Kidney (tissue), 14 donors: ENCODE results near the gene DRGX. TPM values are rescaled to one million over a fixed set of nuclear protein-coding genes. Genes with fewer than 3 reads are reported as not detected.
A peak's percentile ranks its signal among the peaks of the same experiment; 100 is the strongest.

Source experiments
- DNase-seq, 5 donors: peaks; one replicate each; pipeline ENCODE4 v3.0.0-alpha.2; 2013 to 2020
- FAIRE-seq: peaks from 2 replicates; lab custom pipeline; 2012; peaks lifted over from hg19 to GRCh38; lab: Jason Lieb, UNC
- H3K27ac ChIP-seq, 2 donors: one replicate each; pipeline ENCODE4 v1.7.0; 2013; ENCODE audit warnings: low read depth in 2 of 2, low read length in 2 of 2, inconsistent platforms in 1 of 2
- H3K27me3 ChIP-seq: one replicate; pipeline ENCODE4 v1.7.1; 2013; ENCODE audit warnings: low read length, inconsistent platforms; ENCODE audit not compliant: control insufficient read depth, insufficient read depth
- H3K36me3 ChIP-seq, 3 donors: one replicate each; pipeline versions ENCODE4 v1.7.0 to v1.7.1; 2013; ENCODE audit warnings: low read length in 3 of 3, control low read depth in 1 of 3, inconsistent platforms in 1 of 3; ENCODE audit not compliant: insufficient read depth in 3 of 3, control insufficient read depth in 2 of 3
- H3K4me1 ChIP-seq, 3 donors: one replicate each; pipeline versions ENCODE4 v1.7.0 to v1.7.1; 2013; ENCODE audit warnings: low read length in 3 of 3, inconsistent platforms in 1 of 3, low read depth in 1 of 3; ENCODE audit not compliant: control insufficient read depth in 2 of 3, insufficient read depth in 2 of 3
- H3K4me3 ChIP-seq, 3 donors: one replicate each; pipeline versions ENCODE4 v1.7.0 to v1.8.1; 2013; ENCODE audit warnings: low read length in 3 of 3, control low read depth in 1 of 3, inconsistent platforms in 1 of 3
- H3K9ac ChIP-seq, 3 donors: one replicate each; pipeline versions ENCODE4 v1.7.0 to v1.7.1; 2013; ENCODE audit warnings: low read length in 3 of 3, control low read depth in 1 of 3, inconsistent platforms in 1 of 3
- H3K9me3 ChIP-seq, 3 donors: one replicate each; pipeline versions ENCODE4 v1.7.0 to v1.7.1; 2013; ENCODE audit warnings: low read length in 3 of 3, control low read depth in 1 of 3, inconsistent platforms in 1 of 3; ENCODE audit not compliant: control insufficient read depth in 2 of 3, insufficient read depth in 1 of 3
- intact Hi-C: fragments of 100-400 bp; cut with DNase I; formaldehyde crosslinking; loops from one replicate; pipeline ENCODE4 v1.11.1; 2022
- polyA plus RNA-seq: library from polyadenylated mRNA; stranded (reverse); fragments of 350-450 nt; fragmentation: Illumina TruSeq; extraction: RNeasy Lipid Tissue Mini Kit (QIAGEN cat#74804); gene quantifications from one replicate; pipeline ENCODE4 v1.2.3, GENCODE V29; 2014; ENCODE audit warnings: low read depth, low replicate concordance; ENCODE audit not compliant: insufficient read depth
- total RNA-seq: library from RNA; stranded (reverse); fragmentation: NEBNext Ultra II Directional; extraction: Animal tissue kit (Norgen Biotek cat#: 25700); gene quantifications from one replicate; pipeline ENCODE4 v1.2.1, GENCODE V29; 2021
- TF ChIP-seq, protein P1 (sequence below): IDR thresholded peaks from 3 replicates; pipeline ENCODE4 v1.5.1; 2012; ENCODE audit warnings: mild to moderate bottlenecking, moderate library complexity, borderline replicate concordance; ENCODE audit not compliant: insufficient read depth; ENCODE audit errors: extremely low read depth
- donor health status: control.
- donor health status: control.
- donor health status: control.
- donor health status: control.
- donor health status: control.
- donor health status: DM: yes; HTN: yes; CAD: no.
- donor health status: Normal renal cell carcinoma (clear cell type).

The DRGX gene
- total and polyA plus RNA-seq, 2 donors from 2014 or later = not detected

GRCh38 chr10:49375611-49376010, 20.3 kb downstream of the DRGX start:
- Histone ChIP-seq H3K27ac (no peak overlapping the region), H3K36me3 (no peaks in the 10 kb centered on the region), H3K9ac (no peak overlapping the region), H3K9me3 (no peaks in the 10 kb centered on the region), H3K4me3 (no peak overlapping the region), H3K4me1 (no peaks in the 10 kb centered on the region), H3K27me3 (peaks cover 2% of the 10 kb centered on the region)
- no peak for FAIRE-seq
- TF ChIP-seq, protein P1, sequence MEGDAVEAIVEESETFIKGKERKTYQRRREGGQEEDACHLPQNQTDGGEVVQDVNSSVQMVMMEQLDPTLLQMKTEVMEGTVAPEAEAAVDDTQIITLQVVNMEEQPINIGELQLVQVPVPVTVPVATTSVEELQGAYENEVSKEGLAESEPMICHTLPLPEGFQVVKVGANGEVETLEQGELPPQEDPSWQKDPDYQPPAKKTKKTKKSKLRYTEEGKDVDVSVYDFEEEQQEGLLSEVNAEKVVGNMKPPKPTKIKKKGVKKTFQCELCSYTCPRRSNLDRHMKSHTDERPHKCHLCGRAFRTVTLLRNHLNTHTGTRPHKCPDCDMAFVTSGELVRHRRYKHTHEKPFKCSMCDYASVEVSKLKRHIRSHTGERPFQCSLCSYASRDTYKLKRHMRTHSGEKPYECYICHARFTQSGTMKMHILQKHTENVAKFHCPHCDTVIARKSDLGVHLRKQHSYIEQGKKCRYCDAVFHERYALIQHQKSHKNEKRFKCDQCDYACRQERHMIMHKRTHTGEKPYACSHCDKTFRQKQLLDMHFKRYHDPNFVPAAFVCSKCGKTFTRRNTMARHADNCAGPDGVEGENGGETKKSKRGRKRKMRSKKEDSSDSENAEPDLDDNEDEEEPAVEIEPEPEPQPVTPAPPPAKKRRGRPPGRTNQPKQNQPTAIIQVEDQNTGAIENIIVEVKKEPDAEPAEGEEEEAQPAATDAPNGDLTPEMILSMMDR = no peak
- DNase-seq = peak in 1 of 5 donors; percentile 4
- intact Hi-C loops = no loop called here

DNA sequence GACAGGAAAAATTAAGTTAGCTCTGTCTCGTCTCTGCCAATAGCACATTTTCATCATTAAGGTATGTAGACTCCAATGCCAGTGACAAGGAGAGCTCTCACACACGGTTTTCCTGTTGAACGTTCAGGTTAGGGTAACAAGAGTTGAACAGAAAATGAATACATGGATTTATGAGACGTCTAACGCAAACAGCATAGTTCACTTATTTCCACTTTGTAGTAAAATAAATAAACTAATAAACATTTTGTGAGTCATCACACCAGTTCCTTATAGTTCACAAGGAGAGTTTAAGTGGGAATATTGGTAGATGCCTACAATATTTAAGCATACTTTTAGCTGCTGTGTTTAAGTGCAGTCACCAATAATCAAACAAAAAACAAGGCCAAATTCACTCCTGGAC, 21.1 kb downstream of the DRGX start:
- no peaks in the 10 kb centered on the region for H3K4me1 ChIP-seq
- TF ChIP-seq, protein P1 = no peak
- intact Hi-C loops = no loop called here
- FAIRE-seq (no peak), DNase-seq (no peak)
- H3K36me3 ChIP-seq = no peaks in the 10 kb centered on the region
- H3K4me3 ChIP-seq = no peak overlapping the region
- no peak overlapping the region for H3K9ac ChIP-seq
- no peaks in the 10 kb centered on the region for H3K9me3 ChIP-seq
- H3K27me3 ChIP-seq = peaks cover 2% of the 10 kb centered on the region
- no peak overlapping the region for H3K27ac ChIP-seq

DNA sequence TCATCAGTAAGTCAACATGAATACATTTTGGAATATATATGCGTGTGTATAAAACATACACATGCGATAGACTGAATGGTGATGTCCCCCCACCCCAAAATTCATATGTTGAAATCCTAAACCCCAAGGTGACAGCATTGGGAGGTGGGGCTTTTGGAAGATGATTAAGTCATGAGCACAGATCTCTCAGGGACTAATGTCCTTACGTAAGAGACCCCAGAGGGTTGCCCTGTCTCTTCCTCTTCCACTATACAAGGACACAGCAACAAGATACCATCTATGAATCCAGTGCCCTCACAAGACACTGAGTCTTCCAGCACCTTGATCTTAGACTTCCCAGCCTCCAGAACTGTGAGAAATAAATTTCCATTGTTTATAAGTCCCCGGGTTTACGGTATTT, 22.5 kb downstream of the DRGX start:
- intact Hi-C loops = no loop called here
- H3K36me3 ChIP-seq = no peaks in the 10 kb centered on the region
- peaks cover 2% of the 10 kb centered on the region for H3K27me3 ChIP-seq
- TF ChIP-seq, protein P1 = no peak
- no peaks in the 10 kb centered on the region for H3K9me3 ChIP-seq
- no peak for FAIRE-seq
- H3K27ac ChIP-seq = no peak overlapping the region
- H3K4me1 ChIP-seq = no peaks in the 10 kb centered on the region
- no peak for DNase-seq
- no peak overlapping the region for H3K9ac ChIP-seq
- no peak overlapping the region for H3K4me3 ChIP-seq

DNA sequence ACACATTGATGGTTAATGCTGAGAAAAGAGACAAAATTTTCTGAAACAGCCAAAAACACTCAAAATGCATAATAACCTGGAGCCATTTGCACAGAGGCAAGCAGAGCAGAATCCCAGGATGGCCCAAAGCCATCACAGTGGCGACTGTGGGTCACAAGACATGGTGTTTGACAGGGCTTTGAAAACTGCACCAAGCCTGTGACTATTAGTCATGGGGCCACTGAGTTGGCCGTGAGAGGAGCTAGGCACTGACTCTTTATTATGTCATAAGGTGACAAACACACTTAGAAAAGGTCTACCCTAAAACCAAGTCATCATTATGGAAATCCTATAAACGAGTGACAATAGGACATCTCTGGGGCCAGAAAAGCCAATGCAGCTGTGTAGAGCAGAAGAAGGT, 23.9 kb downstream of the DRGX start:
- no peak overlapping the region for H3K9ac ChIP-seq
- H3K9me3 ChIP-seq = no peaks in the 10 kb centered on the region
- no peak for FAIRE-seq
- no peak overlapping the region for H3K4me3 ChIP-seq
- intact Hi-C loops = no loop called here
- no peaks in the 10 kb centered on the region for H3K36me3 ChIP-seq
- no peaks in the 10 kb centered on the region for H3K4me1 ChIP-seq
- no peak overlapping the region for H3K27ac ChIP-seq
- DNase-seq = no peak
- TF ChIP-seq, protein P1 = no peak
- peaks cover 2% of the 10 kb centered on the region for H3K27me3 ChIP-seq
